HEK293 (cell line): Measurements from ENCODE around the gene PLA2G4B.

Experiments used
- YY1 ChIP-seq: fragments of 450-650 bp; formaldehyde crosslinking; IDR thresholded peaks from 2 replicates; pipeline ENCODE4 v1.5.1; 2018; ENCODE audit warnings: missing biosample characterization, missing genetic modification characterization
- ZBTB1 ChIP-seq: fragments of 450-650 bp; formaldehyde crosslinking; IDR thresholded peaks from 2 replicates; pipeline ENCODE4 v1.5.1; 2016; ENCODE audit warnings: missing biosample characterization, missing genetic modification characterization
- ZNF274 ChIP-seq, 2 experiments: fragments of 200-500 bp in 1 of 2; fragments of 450-650 bp in 1 of 2; sonication (Bioruptor generic) in 1 of 2; formaldehyde crosslinking in 1 of 2; IDR thresholded peaks; 2 replicates each; pipeline versions ENCODE4 v1.5.1 to v1.6.1; 2014 to 2016; ENCODE audit warnings: borderline replicate concordance in 1 of 2, inconsistent platforms in 1 of 2, low read length in 1 of 2, missing biosample characterization in 1 of 2, missing genetic modification characterization in 1 of 2

- TF ChIP-seq ZNF274 (IDR thresholded peaks at IDR 0.05; ENCODE audit: low read length) (no peak), ZNF274 (tag by site-specific recombination; IDR thresholded peaks at IDR 0.05; ENCODE audit: borderline replicate concordance) (no peak), YY1 (no peak), ZBTB1 (tag by site-specific recombination) (no peak)
Measured at GRCh38 chr15:41806291-41807181, 32.1 kb upstream of the PLA2G4B start.
